ENCODE results near the gene PCDHB13. TPM values are rescaled to one million over a fixed set of nuclear protein-coding genes. Genes with fewer than 3 reads are reported as not detected.
"Not testable (repeated sequence)": the region's sequence is repeated elsewhere in the genome, so short reads cannot be mapped to it uniquely, and the experiment has no call there.

The PCDHB13 gene
- total RNA-seq, 1 donor from 2014 or later, result 4.9 TPM

- peak; percentile 60 for ATAC-seq
- no peak for DNase-seq (ENCODE audit: low spot score)
- intact Hi-C loops (cut with DNase I), result no loop called here
Measured at GRCh38 chr5:141199359-141200235, 14.1 kb upstream of the PCDHB13 start, which contains the start of gene PCDHB11. Gene PCDHB11, plus strand, starts transcription at chr5:141199627. Its CDS starts 148 bp downstream, at chr5:141199775.

- DNase-seq (ENCODE audit: low spot score); ATAC-seq; intact Hi-C loops (cut with DNase I): not testable (repeated sequence)
Measured at GRCh38 chr5:141201126-141201525, 12.6 kb upstream of the PCDHB13 start.

- intact Hi-C loops (cut with DNase I); DNase-seq (ENCODE audit: low spot score); ATAC-seq: not testable (repeated sequence)
Measured at GRCh38 chr5:141201646-141202045, 12.1 kb upstream of the PCDHB13 start.

- DNase-seq (ENCODE audit: low spot score) (no peak), ATAC-seq (no peak)
- intact Hi-C loops (cut with DNase I), result no loop called here
Measured at GRCh38 chr5:141208478-141208877, 5.2 kb upstream of the PCDHB13 start, which contains the start of gene PCDHB12. Gene PCDHB12, plus strand, starts transcription at chr5:141208719. Its CDS starts 189 bp downstream, at chr5:141208908.

- ATAC-seq; intact Hi-C loops (cut with DNase I); DNase-seq (ENCODE audit: low spot score): not testable (repeated sequence)
Measured at GRCh38 chr5:141210281-141210680, 3.4 kb upstream of the PCDHB13 start.

- DNase-seq (ENCODE audit: low spot score); ATAC-seq; intact Hi-C loops (cut with DNase I): not testable (repeated sequence)
Measured at GRCh38 chr5:141210849-141211248, 2.9 kb upstream of the PCDHB13 start.

- ATAC-seq; intact Hi-C loops (cut with DNase I); DNase-seq (ENCODE audit: low spot score): not testable (repeated sequence)
Measured at GRCh38 chr5:141214583-141214982, 864 bp downstream of the PCDHB13 start.

- ATAC-seq; intact Hi-C loops (cut with DNase I); DNase-seq (ENCODE audit: low spot score): not testable (repeated sequence)
Measured at GRCh38 chr5:141215504-141215903, 1.8 kb downstream of the PCDHB13 start.

GRCh38 chr5:141216035-141216434 lies 2.3 kb downstream of the PCDHB13 start:
- ATAC-seq; DNase-seq (ENCODE audit: low spot score); intact Hi-C loops (cut with DNase I): not testable (repeated sequence)

- ATAC-seq (no peak), DNase-seq (ENCODE audit: low spot score) (no peak)
- intact Hi-C loops (cut with DNase I), result no loop called here
Measured at GRCh38 chr5:141223112-141223783, 9.5 kb downstream of the PCDHB13 start, which contains the start of gene PCDHB14. Gene PCDHB14, plus strand, starts transcription at chr5:141223343. Its CDS starts 163 bp downstream, at chr5:141223506.

- intact Hi-C loops (cut with DNase I); ATAC-seq; DNase-seq (ENCODE audit: low spot score): not testable (repeated sequence)
Measured at GRCh38 chr5:141224844-141225243, 11.1 kb downstream of the PCDHB13 start.

- ATAC-seq; DNase-seq (ENCODE audit: low spot score); intact Hi-C loops (cut with DNase I): not testable (repeated sequence)
Measured at GRCh38 chr5:141225421-141225820, 11.7 kb downstream of the PCDHB13 start.

- ATAC-seq, result no peak
- intact Hi-C loops (cut with DNase I), result no loop called here
- no peak for DNase-seq (ENCODE audit: low spot score)
Measured at GRCh38 chr5:141234109-141234667, 20.5 kb downstream of the PCDHB13 start.

- intact Hi-C loops (cut with DNase I); DNase-seq (ENCODE audit: low spot score); ATAC-seq: not testable (repeated sequence)
Measured at GRCh38 chr5:141235922-141236321, 22.2 kb downstream of the PCDHB13 start.

GRCh38 chr5:141236516-141237313 lies 23.0 kb downstream of the PCDHB13 start:
- ATAC-seq (no peak), DNase-seq (ENCODE audit: low spot score) (no peak)
- intact Hi-C loops (cut with DNase I), result no loop called here

- intact Hi-C loops (cut with DNase I), result no loop called here
- no peak for ATAC-seq
Measured at GRCh38 chr5:141241496-141241895, 27.8 kb downstream of the PCDHB13 start.

GRCh38 chr5:141245250-141245717 lies 31.6 kb downstream of the PCDHB13 start, which contains the start of gene PCDHB15:
Gene PCDHB15, plus strand, starts transcription at chr5:141245395. Its CDS starts 184 bp downstream, at chr5:141245579.
- intact Hi-C loops (cut with DNase I), result no loop called here
- ATAC-seq (no peak), DNase-seq (ENCODE audit: low spot score) (no peak)

More at GRCh38 chr5:141241496-141241895, 27.8 kb downstream of the PCDHB13 start:
- no peak for DNase-seq (ENCODE audit: low spot score)

GRCh38 chr5:141246971-141247370 lies 33.3 kb downstream of the PCDHB13 start:
- DNase-seq (ENCODE audit: low spot score); intact Hi-C loops (cut with DNase I); ATAC-seq: not testable (repeated sequence)
